ENCODE data around the gene NAPB.

- TF ChIP-seq EZH2 (IDR thresholded peaks at IDR 0.05; ENCODE audit: insufficient read depth, poor library complexity, severe bottlenecking) (no peak), EZH2phosphoT487 (IDR thresholded peaks at IDR 0.05; ENCODE audit: insufficient read depth, low read depth) (no peak)
Observed at GRCh38 chr20:23370873-23371272, 50.4 kb downstream of the NAPB start.

Measured in GM23248 (cell line).